NCI-H2107 (cell line): ENCODE results near the gene KIRREL3.

Experiments
- DNase-seq: peaks from one replicate; lab custom pipeline; 2025; lab: John Stamatoyannopoulos, UW

Gene KIRREL3

GRCh38 chr11:126669416-126669815 lies 331.2 kb downstream of the KIRREL3 start:
- no peak for DNase-seq

- DNase-seq, result no peak
Observed at GRCh38 chr11:126664643-126665042, 335.9 kb downstream of the KIRREL3 start.

- DNase-seq, result no peak
Observed at GRCh38 chr11:126663749-126664592, 336.6 kb downstream of the KIRREL3 start.

- no peak for DNase-seq
Observed at GRCh38 chr11:126662035-126662790, 338.4 kb downstream of the KIRREL3 start.

GRCh38 chr11:126660761-126661425 lies 339.7 kb downstream of the KIRREL3 start:
- no peak for DNase-seq

DNA sequence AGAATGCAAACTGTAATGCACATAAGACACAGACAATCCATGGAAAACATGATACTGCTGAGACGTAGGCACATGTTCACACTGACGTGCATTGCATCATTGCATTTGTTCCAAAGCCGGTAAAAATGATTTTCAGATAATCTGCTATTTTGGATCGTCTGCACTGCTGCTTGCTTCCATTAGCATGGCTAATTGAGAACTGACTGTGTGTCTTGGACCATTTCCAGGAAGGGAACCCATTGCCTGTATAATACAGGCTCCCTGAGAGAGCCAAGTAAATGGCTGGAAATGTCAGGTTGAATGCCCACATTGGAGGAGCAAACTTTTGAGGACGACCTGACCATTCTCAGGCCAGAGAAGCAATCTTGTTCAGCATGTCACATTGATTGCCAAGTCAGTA lies 340.2 kb downstream of the KIRREL3 start:
- no peak for DNase-seq

GRCh38 chr11:126658306-126659056 lies 342.1 kb downstream of the KIRREL3 start:
- no peak for DNase-seq

DNA sequence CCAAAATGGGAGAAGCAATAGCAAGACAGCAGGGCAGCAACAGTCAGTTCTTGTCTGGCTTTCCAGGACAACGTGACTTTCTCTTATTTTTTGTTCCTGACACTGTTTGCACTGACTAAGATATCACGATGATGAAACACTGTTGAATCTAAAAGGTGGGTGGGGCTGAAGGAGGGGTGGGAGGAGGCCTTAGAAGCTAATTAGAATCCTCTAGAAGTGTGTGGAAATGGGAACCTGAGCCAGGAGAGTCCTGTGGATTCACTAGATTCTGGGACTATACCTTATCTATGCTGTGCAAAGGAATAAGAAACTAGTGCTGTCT lies 344.8 kb downstream of the KIRREL3 start:
- DNase-seq, result no peak

DNA sequence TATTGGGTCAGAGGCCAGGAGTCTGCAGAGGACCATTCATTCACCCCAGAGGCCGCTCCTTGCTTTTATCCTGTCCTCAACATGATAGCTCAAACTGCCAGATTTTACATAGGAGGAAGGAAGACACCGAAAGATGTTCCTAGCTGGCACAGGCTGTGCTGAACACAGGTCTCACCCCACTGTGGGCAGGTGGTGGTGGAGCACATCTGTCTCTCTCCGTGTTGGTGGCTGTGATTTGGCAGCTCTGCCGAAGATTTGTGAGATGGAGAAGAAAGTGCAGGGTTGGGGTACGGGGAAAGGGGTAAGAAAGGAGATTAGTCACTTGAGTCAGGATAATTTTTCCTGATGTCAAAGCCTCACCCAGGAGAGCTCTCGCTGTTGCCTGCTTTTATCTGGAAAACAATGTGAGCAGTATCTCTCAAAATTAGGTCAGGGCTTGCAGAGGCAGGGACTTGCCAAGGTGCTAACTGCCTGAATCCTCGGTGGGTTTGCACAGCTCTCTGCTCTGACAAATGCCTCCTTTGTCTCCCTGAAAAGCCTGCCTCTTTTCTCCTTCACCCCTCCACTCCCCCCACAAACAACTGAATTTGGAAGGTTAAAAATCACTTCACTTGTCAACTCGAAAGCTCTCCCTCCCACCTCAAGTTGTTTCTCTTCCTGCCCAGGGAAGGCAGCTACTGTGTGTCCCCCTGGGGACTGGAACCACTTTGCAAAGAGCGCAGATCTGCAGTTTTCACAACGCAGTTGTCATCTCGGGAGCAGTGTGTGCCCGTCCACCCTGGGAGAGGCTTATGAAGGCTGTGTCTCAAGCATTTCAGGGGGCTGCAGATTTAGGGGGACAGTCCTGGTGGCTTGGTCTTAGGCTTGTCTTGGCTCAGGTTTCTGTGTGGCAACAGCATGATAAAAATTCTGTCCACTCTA lies 345.4 kb downstream of the KIRREL3 start:
- no peak for DNase-seq

GRCh38 chr11:126653040-126653439 lies 347.5 kb downstream of the KIRREL3 start:
- no peak for DNase-seq

DNA sequence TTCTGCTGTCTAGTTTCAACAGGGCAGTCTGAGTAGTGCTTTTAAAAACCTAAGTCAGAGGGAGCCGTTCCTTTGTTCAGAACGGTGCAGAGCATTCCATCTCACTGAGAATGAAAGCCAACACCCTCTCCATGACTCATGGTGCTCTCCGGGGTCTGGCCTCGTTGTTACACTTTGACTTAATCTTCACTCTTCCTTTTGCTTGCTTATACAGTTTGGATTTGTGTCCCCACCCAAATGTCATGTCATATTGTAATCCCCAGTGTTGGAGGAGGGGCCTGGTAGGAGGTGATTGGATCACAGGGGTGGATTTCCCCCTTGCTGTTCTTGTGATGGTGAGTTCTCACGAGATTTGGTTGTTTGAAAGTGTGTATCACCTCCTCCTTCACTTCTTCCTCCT lies 352.8 kb downstream of the KIRREL3 start:
- no peak for DNase-seq

GRCh38 chr11:126646701-126647557 lies 353.6 kb downstream of the KIRREL3 start:
- no peak for DNase-seq

DNA sequence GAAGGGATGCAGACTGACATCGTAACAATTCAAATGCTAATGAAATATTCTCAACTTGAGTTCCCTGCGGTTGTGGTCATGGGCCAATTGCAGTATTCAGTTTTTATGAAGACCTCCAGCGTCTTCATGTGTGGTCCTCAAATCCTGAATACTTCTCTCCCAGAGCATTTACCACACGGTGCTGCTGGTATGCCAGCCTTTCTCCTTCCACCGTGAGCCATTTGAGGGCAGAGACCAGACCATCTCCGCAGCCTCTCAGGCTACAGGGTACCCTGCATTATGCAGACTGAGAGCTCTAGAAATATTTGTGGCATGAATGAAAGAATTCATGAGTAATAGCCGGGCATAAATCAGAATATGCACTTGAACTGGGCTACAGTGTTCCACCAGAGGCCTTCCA lies 355.4 kb downstream of the KIRREL3 start:
- no peak for DNase-seq

- DNase-seq, result no peak
Observed at GRCh38 chr11:126640186-126640585, 360.4 kb downstream of the KIRREL3 start.

DNA sequence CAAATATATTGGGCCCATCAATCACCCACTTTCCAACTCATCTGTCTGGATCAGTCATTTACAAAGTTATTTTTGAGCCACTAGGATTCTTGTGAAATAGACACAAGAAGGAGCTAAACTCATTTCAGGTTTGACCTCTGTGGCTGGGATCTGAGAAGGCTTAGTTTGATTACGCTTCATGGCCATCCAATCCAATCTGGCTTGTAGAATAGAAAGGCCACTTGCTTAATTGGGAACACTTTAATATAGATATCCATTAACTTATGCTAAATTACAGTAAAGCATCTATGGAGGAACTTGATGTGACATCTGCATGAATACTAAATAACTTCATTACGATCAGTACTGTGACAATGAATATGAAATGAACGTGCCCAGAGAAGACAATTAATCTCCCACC lies 360.9 kb downstream of the KIRREL3 start:
- no peak for DNase-seq

DNA sequence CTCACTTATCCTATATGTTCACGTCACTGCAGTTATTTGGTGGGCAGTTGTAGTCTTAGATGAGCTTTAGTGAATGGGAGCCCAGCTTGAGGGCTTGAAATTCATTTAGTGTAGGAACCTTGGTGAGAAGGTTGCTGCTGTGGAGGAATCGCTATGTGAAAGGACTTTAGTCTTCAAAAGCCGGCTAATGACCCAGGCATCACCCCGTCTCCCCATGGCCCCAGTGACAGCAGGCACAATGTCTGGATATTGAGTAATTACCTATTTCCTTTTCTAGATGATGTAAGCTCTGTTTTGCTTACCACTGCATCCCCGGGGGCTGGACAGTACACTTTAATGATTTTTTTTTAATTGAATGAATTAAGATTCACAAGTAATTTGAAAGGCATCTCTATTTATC lies 361.9 kb downstream of the KIRREL3 start:
- DNase-seq, result no peak

GRCh38 chr11:126637795-126638175 lies 362.8 kb downstream of the KIRREL3 start:
- no peak for DNase-seq

DNA sequence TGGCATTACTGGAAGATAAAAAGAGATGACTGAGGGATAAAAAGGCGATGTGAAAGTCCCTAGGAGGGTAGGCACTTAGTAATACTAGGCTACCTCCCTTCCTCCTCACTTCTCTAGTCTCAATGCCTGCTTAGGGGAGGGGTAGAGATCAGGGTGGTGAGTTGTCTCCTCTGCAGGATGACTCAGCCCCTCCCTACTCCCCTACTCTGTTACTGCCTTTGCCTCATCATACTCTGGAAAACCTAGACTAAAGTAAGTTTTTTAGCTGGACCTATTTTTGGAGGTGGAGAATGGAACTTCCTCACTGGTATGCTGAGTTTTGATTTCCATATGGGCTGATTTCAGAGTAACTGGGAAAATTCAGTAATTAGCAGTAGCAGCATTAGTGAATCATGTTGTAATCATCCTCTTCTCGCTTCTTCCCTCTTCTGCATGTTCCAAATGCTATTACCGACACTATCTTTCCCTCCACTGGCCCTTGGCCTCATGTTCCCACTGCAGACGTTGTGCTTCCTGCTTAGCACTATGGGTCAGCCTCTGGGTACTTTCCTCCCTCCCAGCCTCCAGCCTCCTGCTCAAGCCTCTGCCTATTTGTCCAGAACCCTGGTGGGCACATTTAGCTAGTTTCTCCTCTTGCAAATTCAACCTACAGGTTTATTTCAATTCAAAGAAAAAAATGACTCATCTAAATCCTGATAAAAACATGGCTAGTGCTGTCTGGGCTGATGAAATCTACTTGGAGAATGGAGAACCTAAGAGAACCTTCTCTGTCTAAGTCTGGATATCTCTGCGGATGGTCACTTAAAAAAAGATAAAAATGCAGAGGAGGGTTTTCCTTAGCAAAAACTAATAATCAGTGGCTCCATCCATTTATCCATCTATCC lies 363.4 kb downstream of the KIRREL3 start:
- no peak for DNase-seq

- no peak for DNase-seq
Observed at GRCh38 chr11:126635511-126635910, 365.1 kb downstream of the KIRREL3 start.
